AG10803 (cell line): ENCODE measurements around the gene SFMBT1.

Experiments
- DNase-seq: peaks from one replicate; pipeline ENCODE4 v3.0.0; 2010; ENCODE audit warnings: low read depth
- H3K4me3 ChIP-seq: 2 replicates; pipeline ENCODE4 v1.5.1; 2011; ENCODE audit warnings: mild to moderate bottlenecking, low read length, control low read depth
- TF ChIP-seq, protein P1 (sequence below): conservative IDR thresholded peaks from 2 replicates; pipeline ENCODE4 v1.5.1; 2011; ENCODE audit warnings: mild to moderate bottlenecking, low read length, control low read depth, inconsistent platforms

Gene SFMBT1

DNA sequence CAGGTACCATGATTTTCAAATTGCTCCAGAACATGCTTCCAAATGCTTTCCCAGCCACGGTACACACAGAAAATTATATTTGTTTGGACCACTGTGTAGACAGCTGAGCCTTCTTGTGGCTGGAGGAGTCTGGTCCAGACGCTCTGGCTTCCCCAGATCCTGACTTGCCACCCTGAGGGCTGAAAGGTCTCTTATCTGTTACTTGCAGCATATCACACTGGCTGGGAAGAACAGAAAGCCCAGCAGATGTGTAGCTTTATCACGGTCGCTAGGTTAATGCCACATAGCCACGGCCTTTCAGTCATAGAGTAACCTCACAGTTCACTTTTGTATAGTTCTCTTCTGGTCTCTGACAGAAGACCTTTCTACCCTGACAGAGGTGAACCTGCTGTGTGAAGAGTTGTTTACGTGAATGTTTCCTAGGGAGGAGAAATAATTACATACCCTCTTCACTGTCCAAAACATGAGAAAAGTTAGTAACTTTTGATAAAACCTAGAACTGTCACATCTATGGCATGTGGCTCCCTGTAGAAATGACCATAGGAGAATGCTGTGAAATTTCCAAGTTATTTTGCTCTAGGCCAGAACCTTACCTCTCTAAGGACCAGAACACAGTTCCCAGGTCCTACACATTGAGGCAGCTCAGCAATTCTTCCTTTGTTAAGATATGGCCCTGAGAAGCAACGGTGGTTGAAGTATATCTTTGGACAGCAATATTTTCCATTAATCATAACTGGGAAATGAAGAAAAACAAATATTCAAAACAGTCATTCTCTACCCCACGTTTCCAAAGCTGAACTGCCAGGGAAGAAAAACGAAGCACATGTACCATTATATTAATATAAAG, 132.8 kb downstream of the SFMBT1 start:
- no peak for DNase-seq
- TF ChIP-seq, protein P1, sequence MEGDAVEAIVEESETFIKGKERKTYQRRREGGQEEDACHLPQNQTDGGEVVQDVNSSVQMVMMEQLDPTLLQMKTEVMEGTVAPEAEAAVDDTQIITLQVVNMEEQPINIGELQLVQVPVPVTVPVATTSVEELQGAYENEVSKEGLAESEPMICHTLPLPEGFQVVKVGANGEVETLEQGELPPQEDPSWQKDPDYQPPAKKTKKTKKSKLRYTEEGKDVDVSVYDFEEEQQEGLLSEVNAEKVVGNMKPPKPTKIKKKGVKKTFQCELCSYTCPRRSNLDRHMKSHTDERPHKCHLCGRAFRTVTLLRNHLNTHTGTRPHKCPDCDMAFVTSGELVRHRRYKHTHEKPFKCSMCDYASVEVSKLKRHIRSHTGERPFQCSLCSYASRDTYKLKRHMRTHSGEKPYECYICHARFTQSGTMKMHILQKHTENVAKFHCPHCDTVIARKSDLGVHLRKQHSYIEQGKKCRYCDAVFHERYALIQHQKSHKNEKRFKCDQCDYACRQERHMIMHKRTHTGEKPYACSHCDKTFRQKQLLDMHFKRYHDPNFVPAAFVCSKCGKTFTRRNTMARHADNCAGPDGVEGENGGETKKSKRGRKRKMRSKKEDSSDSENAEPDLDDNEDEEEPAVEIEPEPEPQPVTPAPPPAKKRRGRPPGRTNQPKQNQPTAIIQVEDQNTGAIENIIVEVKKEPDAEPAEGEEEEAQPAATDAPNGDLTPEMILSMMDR, result no peak
- H3K4me3 ChIP-seq, result no peak overlapping the region

DNA sequence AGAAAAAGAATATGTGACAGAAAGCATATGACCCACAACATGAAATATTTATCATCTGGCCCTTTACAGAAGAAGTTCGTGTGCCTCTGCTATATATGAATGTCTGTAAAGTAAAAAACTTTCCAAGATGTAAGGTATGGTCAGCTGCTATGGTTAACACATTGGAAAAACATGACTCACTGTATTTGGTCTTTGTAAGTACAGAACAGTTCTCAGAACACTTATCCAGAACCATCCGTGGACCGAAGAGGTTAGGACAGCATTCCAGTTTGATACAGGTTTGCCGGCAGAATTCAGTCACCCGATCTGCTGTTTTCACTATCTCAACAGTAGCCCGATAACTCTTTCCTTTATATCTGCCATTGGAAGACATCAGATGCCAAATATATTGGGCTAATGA, 135.1 kb downstream of the SFMBT1 start:
- TF ChIP-seq, protein P1, result no peak
- DNase-seq, result no peak
- H3K4me3 ChIP-seq, result no peak overlapping the region

DNA sequence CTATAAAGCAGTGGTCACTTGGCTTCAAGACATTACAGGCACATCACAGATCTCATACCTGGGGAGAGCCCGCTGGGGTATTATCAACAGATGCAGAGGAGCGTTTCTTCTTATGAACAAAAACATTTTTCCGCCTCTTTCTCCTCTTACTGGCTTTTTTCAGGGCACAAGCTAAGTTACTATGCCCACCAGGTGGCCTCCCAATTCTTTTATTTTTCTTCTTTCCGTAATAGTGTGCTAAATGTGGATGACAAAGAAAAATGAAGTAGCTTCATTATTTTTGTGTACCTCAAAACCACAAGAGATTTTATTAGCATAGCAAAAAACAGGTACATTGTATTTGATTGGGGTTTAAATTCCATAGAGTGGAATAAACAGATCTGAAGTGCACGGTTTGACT, 138.4 kb downstream of the SFMBT1 start:
- no peak for DNase-seq
- no peak overlapping the region for H3K4me3 ChIP-seq
- TF ChIP-seq, protein P1, result no peak

DNA sequence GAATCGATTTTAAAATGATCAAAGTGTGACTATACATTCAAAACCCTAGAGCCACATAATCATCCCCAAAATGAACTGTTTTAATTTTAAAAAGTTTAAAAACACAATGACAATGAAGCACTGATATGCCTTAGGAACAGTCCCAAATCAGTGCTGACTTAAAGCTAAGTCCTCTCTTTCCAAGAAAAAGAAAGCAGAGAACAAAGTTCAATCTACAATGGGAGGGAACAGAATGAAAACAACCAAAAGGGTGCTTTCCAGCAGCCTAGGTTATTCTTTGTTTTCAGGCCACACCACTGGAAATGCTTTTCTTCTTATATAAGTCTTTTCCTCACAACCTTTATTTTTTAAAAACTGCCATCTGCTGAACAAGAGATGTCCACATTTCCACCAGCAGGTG, 141.3 kb downstream of the SFMBT1 start:
- no peak for DNase-seq
- TF ChIP-seq, protein P1, result no peak
- H3K4me3 ChIP-seq, result no peak overlapping the region

DNA sequence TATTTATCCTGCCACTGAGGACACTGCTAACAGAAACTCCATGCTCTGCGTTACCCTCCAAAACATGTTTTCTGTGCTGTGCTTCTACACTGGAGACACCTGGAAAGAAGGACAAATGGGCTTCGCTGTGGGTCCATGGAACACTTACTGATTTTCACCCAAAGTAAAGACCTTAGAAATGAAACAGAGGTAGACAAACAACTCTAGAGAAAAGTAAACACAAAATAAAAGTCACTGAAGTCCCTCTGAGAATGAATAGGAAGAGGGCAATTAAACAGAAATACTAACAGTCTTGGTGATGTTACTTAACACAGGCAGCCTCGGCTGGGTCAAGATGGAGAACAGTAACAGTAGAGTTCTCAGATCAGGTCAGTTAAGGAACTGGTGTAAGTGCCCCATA, 141.9 kb downstream of the SFMBT1 start:
- no peak overlapping the region for H3K4me3 ChIP-seq
- TF ChIP-seq, protein P1, result no peak
- no peak for DNase-seq

DNA sequence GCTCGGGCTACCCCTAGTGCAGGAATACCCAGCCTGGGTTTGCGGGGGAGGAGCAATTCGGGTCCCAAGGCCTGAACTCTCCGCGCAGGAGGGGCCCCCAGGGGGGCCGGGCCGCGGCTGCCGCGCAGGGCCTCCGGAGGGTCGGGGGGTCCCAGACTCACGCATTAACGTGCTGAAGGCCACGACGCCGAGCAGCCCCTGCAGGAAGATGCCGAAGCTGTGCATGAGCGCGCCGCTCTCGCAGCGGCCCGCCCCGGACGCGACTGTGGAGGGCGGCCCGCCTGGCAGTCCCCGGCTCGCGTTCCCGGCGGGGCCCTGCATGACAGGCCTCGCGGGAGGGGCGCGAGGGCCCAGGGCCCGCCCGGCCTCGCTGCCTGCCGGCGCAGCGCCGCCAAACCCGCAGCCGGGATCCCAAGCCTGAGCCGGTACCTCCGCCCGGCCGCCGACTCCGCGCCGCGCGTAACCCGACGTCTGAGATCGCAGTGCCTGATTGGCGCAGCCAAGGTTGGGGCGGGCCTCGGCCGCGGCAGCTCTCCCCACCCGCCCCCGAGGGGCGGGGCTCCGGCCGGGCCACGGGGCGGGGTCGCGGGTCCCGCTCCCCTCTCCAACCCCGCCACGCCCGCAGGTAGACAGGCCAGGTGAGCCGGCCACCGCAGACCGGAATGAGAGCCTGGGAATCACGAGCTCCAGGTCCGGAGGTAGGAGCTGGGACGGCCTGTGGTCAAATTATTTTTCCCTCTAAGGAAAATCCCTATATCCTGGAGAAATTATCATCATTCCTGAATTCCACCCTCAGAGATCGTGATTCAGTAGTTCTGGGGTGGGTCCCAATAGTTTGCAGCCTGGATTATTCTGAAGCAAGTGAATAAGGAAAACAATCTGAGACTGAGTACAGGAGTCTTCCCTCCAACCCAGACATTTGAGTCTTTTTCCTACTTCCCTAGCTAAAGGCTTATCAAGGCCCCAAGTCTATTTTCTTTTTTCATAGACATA, 148.4 kb downstream of the SFMBT1 start, which contains the start of gene STIMATE:
Gene STIMATE, minus strand, starts transcription at position 419 of the 993 bp plus-strand sequence. Its CDS starts 98 bp downstream, at position 321.
- DNase-seq, result peak; percentile 77
- H3K4me3 ChIP-seq, result peak within 1 kb of the TSS; percentile 67
- TF ChIP-seq, protein P1, result no peak; the same call in 1 of the 2 replicates
